SK-N-SH (cell line): Measurements from ENCODE around the gene KRT33A. TPM values are rescaled to one million over a fixed set of nuclear protein-coding genes. Genes with fewer than 3 reads are reported as not detected.

ENCODE experiments used
- CTCF ChIA-PET: fragments of 300-600, 350-600 bp; formaldehyde crosslinking; extraction: SDS; loops from one replicate; lab custom pipeline; 2021; lab: Yijun Ruan, JAX
- POLR2A ChIA-PET: fragments of 350-600 bp; sonication (Branson Sonifier 250); formaldehyde crosslinking; extraction: SDS; loops from one replicate; lab custom pipeline; 2020; ENCODE audit warnings: antibody characterized with exemption, inconsistent platforms; lab: Yijun Ruan, JAX
- DNase-seq: peaks from one replicate; pipeline ENCODE4 v3.0.0; 2012
- H2AFZ ChIP-seq: fragments of 200-600 bp; sonication (generic); 2 replicates; pipeline ENCODE4 v1.8.1; 2016; ENCODE audit warnings: antibody characterized with exemption, mild to moderate bottlenecking, low read depth
- H3F3A ChIP-seq: fragments of 200-600 bp; sonication (generic); replicated peaks from 2 replicates; pipeline ENCODE3; 2016; ENCODE audit warnings: antibody characterized with exemption, mild to moderate bottlenecking; ENCODE audit not compliant: insufficient read depth
- H3K27ac ChIP-seq, 2 experiments: fragments of 200-500 bp in 1 of 2; fragments of 200-600 bp in 1 of 2; sonication (Bioruptor generic) in 1 of 2; sonication (generic), shearing (Covaris generic) in 1 of 2; 2 replicates each; pipeline versions ENCODE4 v1.5.1 to v1.6.1; 2014 to 2016; ENCODE audit warnings: low read depth in 2 of 2, inconsistent platforms in 1 of 2, low read length in 1 of 2, mild to moderate bottlenecking in 1 of 2, mixed read lengths in 1 of 2
- H3K27me3 ChIP-seq: fragments of 200-600 bp; sonication (generic), shearing (Covaris generic); 2 replicates; pipeline ENCODE4 v1.6.1; 2016; ENCODE audit warnings: mixed run types; ENCODE audit not compliant: insufficient read depth
- H3K36me3 ChIP-seq, 2 experiments: fragments of 200-500 bp in 1 of 2; fragments of 200-600 bp in 1 of 2; sonication (Bioruptor generic) in 1 of 2; sonication (generic) in 1 of 2; replicated peaks in 1 of 2; 2 replicates each; pipeline versions ENCODE3 to v1.5.1; 2014 to 2016; ENCODE audit warnings: low read length in 1 of 2, mild to moderate bottlenecking in 1 of 2; ENCODE audit not compliant: insufficient read depth in 2 of 2, control insufficient read depth in 1 of 2
- H3K4me1 ChIP-seq, 2 experiments: fragments of 200-500 bp in 1 of 2; fragments of 200-600 bp in 1 of 2; sonication (Bioruptor generic) in 1 of 2; sonication (generic), shearing (Covaris generic) in 1 of 2; 2 replicates each; pipeline versions ENCODE4 v1.5.1 to v1.6.1; 2014 to 2016; ENCODE audit warnings: low read depth in 1 of 2, low read length in 1 of 2, mixed run types in 1 of 2; ENCODE audit not compliant: insufficient read depth in 2 of 2, control insufficient read depth in 1 of 2
- H3K4me2 ChIP-seq: fragments of 200-600 bp; sonication (generic), shearing (Covaris generic); 2 replicates; pipeline ENCODE4 v1.6.1; 2017; ENCODE audit warnings: mixed run types
- H3K4me3 ChIP-seq, 2 experiments: fragments of 200-500 bp in 1 of 2; fragments of 200-600 bp in 1 of 2; sonication (Bioruptor generic) in 1 of 2; sonication (generic), shearing (Covaris generic) in 1 of 2; 2 replicates each; pipeline versions ENCODE4 v1.5.1 to v1.8.1; 2014 to 2016; ENCODE audit warnings: low read depth in 2 of 2, inconsistent platforms in 1 of 2, low read length in 1 of 2, mild to moderate bottlenecking in 1 of 2, mixed read lengths in 1 of 2, moderate library complexity in 1 of 2
- H3K79me2 ChIP-seq: fragments of 200-600 bp; sonication (generic); 2 replicates; pipeline ENCODE4 v1.8.1; 2017; ENCODE audit warnings: mild to moderate bottlenecking; ENCODE audit not compliant: insufficient read depth
- H3K9ac ChIP-seq: fragments of 200-600 bp; sonication (generic); 2 replicates; pipeline ENCODE4 v1.6.1; 2017; ENCODE audit warnings: mixed run types
- H3K9me2 ChIP-seq: fragments of 200-600 bp; sonication (generic); 2 replicates; pipeline ENCODE4 v1.6.1; 2017; ENCODE audit warnings: mixed run types
- H3K9me3 ChIP-seq: fragments of 200-600 bp; sonication (generic); 2 replicates; pipeline ENCODE4 v1.6.1; 2017; ENCODE audit warnings: mixed run types, mild to moderate bottlenecking, moderate library complexity
- H4K20me1 ChIP-seq: fragments of 200-600 bp; sonication (generic); 2 replicates; pipeline ENCODE4 v1.6.1; 2017; ENCODE audit warnings: mild to moderate bottlenecking, mixed run types; ENCODE audit not compliant: insufficient read depth
- ELF1 ChIP-seq: IDR thresholded peaks from 2 replicates; pipeline ENCODE4 v1.4.0; 2012
- EZH2phosphoT487 ChIP-seq: fragments of 200-600 bp; sonication (generic); IDR thresholded peaks from 2 replicates; pipeline ENCODE4 v1.6.1; 2017; ENCODE audit warnings: low read depth, mixed run types, mild to moderate bottlenecking, antibody characterized with exemption, moderate library complexity, borderline replicate concordance
- GATA2 ChIP-seq: sonication (generic); formaldehyde crosslinking; IDR thresholded peaks from 2 replicates; pipeline ENCODE4 v1.5.0; 2020; ENCODE audit warnings: mild to moderate bottlenecking, missing genetic modification reagents
- JUND ChIP-seq: IDR thresholded peaks from 2 replicates; pipeline ENCODE4 v1.4.0; 2012
- MXI1 ChIP-seq: IDR thresholded peaks from 2 replicates; pipeline ENCODE4 v1.6.1; 2012; ENCODE audit warnings: mild to moderate bottlenecking, low read depth, low read length, improper control_type of control experiment
- RAD21 ChIP-seq: IDR thresholded peaks from 2 replicates; pipeline ENCODE4 v1.6.1; 2012; ENCODE audit warnings: mild to moderate bottlenecking, low read length
- RFX5 ChIP-seq: IDR thresholded peaks from 2 replicates; pipeline ENCODE4 v1.6.1; 2012; ENCODE audit warnings: mild to moderate bottlenecking, improper control_type of control experiment, low read length
- SMC3 ChIP-seq: IDR thresholded peaks from 2 replicates; pipeline ENCODE4 v1.6.1; 2012; ENCODE audit warnings: low read depth, low read length, improper control_type of control experiment
- TCF12 ChIP-seq: IDR thresholded peaks from 2 replicates; pipeline ENCODE4 v1.4.0; 2012
- TEAD4 ChIP-seq: IDR thresholded peaks from 2 replicates; pipeline ENCODE4 v1.4.0; 2012; ENCODE audit warnings: mild to moderate bottlenecking, borderline replicate concordance; ENCODE audit not compliant: insufficient read depth
- WGBS: methylation state at CpG from one replicate; pipeline ENCODE4 v1.1.6; 2017; ENCODE audit warnings: low lambda C conversion rate; 5-methylcytosine and 5-hydroxymethylcytosine counted together
- polyA plus RNA-seq, 3 experiments: library from polyadenylated mRNA; depleted of rRNA; stranded (reverse); fragments of >200 nt; gene quantifications; 2 replicates each; pipeline ENCODE4 v1.2.3, GENCODE V29; 2012
- TF ChIP-seq, protein P1 (sequence below): fragments of 150-350 bp; IDR thresholded peaks from 2 replicates; pipeline ENCODE4 v1.6.1; 2016; ENCODE audit warnings: mild to moderate bottlenecking, low read depth, low read length
- TF ChIP-seq, protein P2 (sequence below): IDR thresholded peaks from 2 replicates; pipeline ENCODE4 v1.6.1; 2012; ENCODE audit warnings: mild to moderate bottlenecking, low read depth, low read length, moderate library complexity
- TF ChIP-seq, protein P3 (sequence below): IDR thresholded peaks from 2 replicates; pipeline ENCODE4 v1.4.0; 2012; ENCODE audit warnings: low read depth, borderline replicate concordance

Gene KRT33A
- polyA plus RNA-seq, 1 of the 3 experiments (the other 2 are of a cell fraction), result not detected

DNA sequence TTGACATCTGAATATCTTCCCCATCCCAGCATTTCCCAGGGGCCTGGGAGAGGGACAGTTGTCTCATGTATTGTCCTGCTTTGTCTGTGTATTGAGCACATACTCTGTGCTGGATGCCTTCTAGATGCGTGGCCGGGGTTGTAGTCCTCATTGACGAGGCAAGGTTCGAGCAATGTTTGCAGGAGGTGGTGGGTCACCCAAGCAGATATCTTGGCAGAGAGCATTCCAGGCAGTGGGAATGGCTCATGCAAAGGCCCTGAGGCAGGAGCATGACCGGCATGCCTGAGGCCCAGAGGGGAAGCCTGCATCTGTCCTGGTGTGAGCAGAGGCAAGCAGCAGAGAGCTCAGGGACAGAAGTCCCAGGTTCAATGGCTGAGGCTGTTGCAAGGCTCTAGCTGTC lies 17.5 kb downstream of the KRT33A start:
- 50% methylated on average over 5 of the region's 5 CpGs for WGBS
- DNase-seq, result no peak
- Histone ChIP-seq H3K9ac (no peak overlapping the region), H3K4me2 (no peak overlapping the region), H3F3A (no peaks in the 10 kb centered on the region), H3K27me3 (no peaks in the 10 kb centered on the region), H4K20me1 (no peaks in the 10 kb centered on the region), H3K36me3 (no peaks in the 10 kb centered on the region), H3K4me3 (no peak overlapping the region), H3K27ac (no peak overlapping the region), H3K9me3 (no peaks in the 10 kb centered on the region), H2AFZ (no peak overlapping the region), H3K79me2 (no peaks in the 10 kb centered on the region), H3K9me2 (no peaks in the 10 kb centered on the region), H3K4me1 (no peaks in the 10 kb centered on the region)
- no peak for TF ChIP-seq TEAD4
- TF ChIP-seq GATA2 (CRISPR knock-in tag), result no peak
- TF ChIP-seq MXI1, result no peak
- no peak for TF ChIP-seq RAD21
- TF ChIP-seq SMC3, result no peak
- TF ChIP-seq EZH2phosphoT487, result no peak
- no peak for TF ChIP-seq JUND
- TF ChIP-seq RFX5, result no peak
- TF ChIP-seq, protein P1, sequence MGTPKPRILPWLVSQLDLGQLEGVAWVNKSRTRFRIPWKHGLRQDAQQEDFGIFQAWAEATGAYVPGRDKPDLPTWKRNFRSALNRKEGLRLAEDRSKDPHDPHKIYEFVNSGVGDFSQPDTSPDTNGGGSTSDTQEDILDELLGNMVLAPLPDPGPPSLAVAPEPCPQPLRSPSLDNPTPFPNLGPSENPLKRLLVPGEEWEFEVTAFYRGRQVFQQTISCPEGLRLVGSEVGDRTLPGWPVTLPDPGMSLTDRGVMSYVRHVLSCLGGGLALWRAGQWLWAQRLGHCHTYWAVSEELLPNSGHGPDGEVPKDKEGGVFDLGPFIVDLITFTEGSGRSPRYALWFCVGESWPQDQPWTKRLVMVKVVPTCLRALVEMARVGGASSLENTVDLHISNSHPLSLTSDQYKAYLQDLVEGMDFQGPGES, result no peak
- TF ChIP-seq TCF12, result no peak
- POLR2A ChIA-PET, result no interaction called here
- CTCF ChIA-PET, result interaction anchor here (2.2 kb wide), 1 partner anchor 11 kb away, joined by 9 read pairs; no protein-coding TSS in a partner anchor

DNA sequence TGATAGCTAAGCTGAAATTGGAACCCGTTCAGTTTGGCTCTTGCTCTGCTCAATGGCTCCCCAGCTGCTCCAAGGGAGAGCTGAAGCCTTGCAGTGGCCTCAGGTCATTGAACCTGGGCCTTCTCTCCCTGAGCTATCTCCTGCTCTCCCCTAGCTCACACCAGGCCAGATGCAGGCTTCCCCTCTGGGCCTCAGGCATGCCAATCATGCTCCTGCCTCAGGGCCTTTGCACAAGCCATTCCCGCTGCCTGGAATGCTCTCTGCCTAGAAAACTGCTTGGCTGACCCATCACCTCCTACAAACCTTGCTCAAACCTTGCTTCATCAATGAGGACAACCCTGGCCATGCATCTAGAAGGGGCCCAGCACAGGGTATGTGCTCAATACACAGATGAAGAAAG lies 18.4 kb downstream of the KRT33A start:
- ChIA-PET POLR2A (no interaction called here), CTCF (interaction anchor here (0.8 to 1.8 kb wide), 3 partner anchors 10 to 217 kb away, joined by 3 to 16 read pairs (median 4); no protein-coding TSS in a partner anchor)
- WGBS, result 13% methylated on average over 1 of the region's 2 CpGs

More for the DNA sequence above, 18.4 kb downstream of the KRT33A start:
- H2AFZ ChIP-seq, result no peak overlapping the region
- no peaks in the 10 kb centered on the region for H3K27me3 ChIP-seq
- H4K20me1 ChIP-seq, result no peaks in the 10 kb centered on the region
- DNase-seq, result no peak
- no peaks in the 10 kb centered on the region for H3K9me3 ChIP-seq
- H3K4me1 ChIP-seq, result no peaks in the 10 kb centered on the region
- no peaks in the 10 kb centered on the region for H3F3A ChIP-seq
- H3K9ac ChIP-seq, result no peak overlapping the region
- no peak overlapping the region for H3K4me3 ChIP-seq
- H3K9me2 ChIP-seq, result no peaks in the 10 kb centered on the region
- no peak overlapping the region for H3K4me2 ChIP-seq
- TF ChIP-seq, protein P2, sequence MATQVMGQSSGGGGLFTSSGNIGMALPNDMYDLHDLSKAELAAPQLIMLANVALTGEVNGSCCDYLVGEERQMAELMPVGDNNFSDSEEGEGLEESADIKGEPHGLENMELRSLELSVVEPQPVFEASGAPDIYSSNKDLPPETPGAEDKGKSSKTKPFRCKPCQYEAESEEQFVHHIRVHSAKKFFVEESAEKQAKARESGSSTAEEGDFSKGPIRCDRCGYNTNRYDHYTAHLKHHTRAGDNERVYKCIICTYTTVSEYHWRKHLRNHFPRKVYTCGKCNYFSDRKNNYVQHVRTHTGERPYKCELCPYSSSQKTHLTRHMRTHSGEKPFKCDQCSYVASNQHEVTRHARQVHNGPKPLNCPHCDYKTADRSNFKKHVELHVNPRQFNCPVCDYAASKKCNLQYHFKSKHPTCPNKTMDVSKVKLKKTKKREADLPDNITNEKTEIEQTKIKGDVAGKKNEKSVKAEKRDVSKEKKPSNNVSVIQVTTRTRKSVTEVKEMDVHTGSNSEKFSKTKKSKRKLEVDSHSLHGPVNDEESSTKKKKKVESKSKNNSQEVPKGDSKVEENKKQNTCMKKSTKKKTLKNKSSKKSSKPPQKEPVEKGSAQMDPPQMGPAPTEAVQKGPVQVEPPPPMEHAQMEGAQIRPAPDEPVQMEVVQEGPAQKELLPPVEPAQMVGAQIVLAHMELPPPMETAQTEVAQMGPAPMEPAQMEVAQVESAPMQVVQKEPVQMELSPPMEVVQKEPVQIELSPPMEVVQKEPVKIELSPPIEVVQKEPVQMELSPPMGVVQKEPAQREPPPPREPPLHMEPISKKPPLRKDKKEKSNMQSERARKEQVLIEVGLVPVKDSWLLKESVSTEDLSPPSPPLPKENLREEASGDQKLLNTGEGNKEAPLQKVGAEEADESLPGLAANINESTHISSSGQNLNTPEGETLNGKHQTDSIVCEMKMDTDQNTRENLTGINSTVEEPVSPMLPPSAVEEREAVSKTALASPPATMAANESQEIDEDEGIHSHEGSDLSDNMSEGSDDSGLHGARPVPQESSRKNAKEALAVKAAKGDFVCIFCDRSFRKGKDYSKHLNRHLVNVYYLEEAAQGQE, result no peak
- no peak for TF ChIP-seq ELF1
- TF ChIP-seq, protein P3, sequence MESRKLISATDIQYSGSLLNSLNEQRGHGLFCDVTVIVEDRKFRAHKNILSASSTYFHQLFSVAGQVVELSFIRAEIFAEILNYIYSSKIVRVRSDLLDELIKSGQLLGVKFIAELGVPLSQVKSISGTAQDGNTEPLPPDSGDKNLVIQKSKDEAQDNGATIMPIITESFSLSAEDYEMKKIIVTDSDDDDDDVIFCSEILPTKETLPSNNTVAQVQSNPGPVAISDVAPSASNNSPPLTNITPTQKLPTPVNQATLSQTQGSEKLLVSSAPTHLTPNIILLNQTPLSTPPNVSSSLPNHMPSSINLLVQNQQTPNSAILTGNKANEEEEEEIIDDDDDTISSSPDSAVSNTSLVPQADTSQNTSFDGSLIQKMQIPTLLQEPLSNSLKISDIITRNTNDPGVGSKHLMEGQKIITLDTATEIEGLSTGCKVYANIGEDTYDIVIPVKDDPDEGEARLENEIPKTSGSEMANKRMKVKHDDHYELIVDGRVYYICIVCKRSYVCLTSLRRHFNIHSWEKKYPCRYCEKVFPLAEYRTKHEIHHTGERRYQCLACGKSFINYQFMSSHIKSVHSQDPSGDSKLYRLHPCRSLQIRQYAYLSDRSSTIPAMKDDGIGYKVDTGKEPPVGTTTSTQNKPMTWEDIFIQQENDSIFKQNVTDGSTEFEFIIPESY, result no peak
- H3K36me3 ChIP-seq, result no peaks in the 10 kb centered on the region
- H3K27ac ChIP-seq, result no peak overlapping the region
- H3K79me2 ChIP-seq, result no peaks in the 10 kb centered on the region
